Panc1 (cell line): ENCODE results near the gene ARMC2.

Source experiments
- POLR2AphosphoS5 ChIP-seq: IDR thresholded peaks from 2 replicates; pipeline ENCODE4 v1.6.1; 2012; ENCODE audit warnings: mild to moderate bottlenecking, low read depth, low read length, moderate library complexity
- TF ChIP-seq, protein P1 (sequence below), 2 experiments: IDR thresholded peaks; 2 replicates each; pipeline ENCODE4 v1.6.1; 2011 to 2012; ENCODE audit warnings: low read depth in 2 of 2, control low read depth in 1 of 2, low read length in 1 of 2, mild to moderate bottlenecking in 1 of 2, moderate library complexity in 1 of 2; ENCODE audit not compliant: insufficient read depth in 1 of 2
- TF ChIP-seq, protein P2 (sequence below): fragments of 450-650 bp; IDR thresholded peaks from 2 replicates; pipeline ENCODE4 v1.5.1; 2017; ENCODE audit warnings: mild to moderate bottlenecking

DNA sequence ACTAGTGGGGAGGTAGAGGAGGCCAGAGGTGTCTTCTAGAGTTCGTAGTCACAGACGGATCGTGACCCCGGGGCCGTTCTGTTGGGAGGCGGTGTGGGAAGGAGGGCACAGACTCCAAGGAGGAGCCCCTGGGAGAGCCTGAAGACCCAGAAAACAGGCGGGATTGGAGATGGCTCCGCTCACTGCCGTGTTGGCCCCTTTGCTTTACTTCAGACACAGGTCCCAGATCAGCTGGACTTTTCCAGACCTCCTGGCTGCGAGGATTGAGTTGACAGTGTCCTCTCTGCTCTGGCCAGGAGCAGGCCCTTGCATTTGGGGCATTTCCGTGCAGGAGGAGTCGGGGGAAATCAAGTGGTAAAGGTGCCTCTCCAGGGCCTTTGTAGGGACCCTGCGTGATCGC is 112.9 kb downstream of the ARMC2 start:
- TF ChIP-seq, protein P1, sequence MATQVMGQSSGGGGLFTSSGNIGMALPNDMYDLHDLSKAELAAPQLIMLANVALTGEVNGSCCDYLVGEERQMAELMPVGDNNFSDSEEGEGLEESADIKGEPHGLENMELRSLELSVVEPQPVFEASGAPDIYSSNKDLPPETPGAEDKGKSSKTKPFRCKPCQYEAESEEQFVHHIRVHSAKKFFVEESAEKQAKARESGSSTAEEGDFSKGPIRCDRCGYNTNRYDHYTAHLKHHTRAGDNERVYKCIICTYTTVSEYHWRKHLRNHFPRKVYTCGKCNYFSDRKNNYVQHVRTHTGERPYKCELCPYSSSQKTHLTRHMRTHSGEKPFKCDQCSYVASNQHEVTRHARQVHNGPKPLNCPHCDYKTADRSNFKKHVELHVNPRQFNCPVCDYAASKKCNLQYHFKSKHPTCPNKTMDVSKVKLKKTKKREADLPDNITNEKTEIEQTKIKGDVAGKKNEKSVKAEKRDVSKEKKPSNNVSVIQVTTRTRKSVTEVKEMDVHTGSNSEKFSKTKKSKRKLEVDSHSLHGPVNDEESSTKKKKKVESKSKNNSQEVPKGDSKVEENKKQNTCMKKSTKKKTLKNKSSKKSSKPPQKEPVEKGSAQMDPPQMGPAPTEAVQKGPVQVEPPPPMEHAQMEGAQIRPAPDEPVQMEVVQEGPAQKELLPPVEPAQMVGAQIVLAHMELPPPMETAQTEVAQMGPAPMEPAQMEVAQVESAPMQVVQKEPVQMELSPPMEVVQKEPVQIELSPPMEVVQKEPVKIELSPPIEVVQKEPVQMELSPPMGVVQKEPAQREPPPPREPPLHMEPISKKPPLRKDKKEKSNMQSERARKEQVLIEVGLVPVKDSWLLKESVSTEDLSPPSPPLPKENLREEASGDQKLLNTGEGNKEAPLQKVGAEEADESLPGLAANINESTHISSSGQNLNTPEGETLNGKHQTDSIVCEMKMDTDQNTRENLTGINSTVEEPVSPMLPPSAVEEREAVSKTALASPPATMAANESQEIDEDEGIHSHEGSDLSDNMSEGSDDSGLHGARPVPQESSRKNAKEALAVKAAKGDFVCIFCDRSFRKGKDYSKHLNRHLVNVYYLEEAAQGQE (IDR thresholded peaks at IDR 0.05; ENCODE audit: insufficient read depth in 1 of 2, low read depth in 2 of 2, low read length in 1 of 2), result no peak
- TF ChIP-seq, protein P2, sequence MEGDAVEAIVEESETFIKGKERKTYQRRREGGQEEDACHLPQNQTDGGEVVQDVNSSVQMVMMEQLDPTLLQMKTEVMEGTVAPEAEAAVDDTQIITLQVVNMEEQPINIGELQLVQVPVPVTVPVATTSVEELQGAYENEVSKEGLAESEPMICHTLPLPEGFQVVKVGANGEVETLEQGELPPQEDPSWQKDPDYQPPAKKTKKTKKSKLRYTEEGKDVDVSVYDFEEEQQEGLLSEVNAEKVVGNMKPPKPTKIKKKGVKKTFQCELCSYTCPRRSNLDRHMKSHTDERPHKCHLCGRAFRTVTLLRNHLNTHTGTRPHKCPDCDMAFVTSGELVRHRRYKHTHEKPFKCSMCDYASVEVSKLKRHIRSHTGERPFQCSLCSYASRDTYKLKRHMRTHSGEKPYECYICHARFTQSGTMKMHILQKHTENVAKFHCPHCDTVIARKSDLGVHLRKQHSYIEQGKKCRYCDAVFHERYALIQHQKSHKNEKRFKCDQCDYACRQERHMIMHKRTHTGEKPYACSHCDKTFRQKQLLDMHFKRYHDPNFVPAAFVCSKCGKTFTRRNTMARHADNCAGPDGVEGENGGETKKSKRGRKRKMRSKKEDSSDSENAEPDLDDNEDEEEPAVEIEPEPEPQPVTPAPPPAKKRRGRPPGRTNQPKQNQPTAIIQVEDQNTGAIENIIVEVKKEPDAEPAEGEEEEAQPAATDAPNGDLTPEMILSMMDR, result no peak
- TF ChIP-seq POLR2AphosphoS5, result no peak
